Muscle layer of colon (tissue), 2 donors: ENCODE data around the gene FRMPD2.

Experiments used
- H3K27ac ChIP-seq: one replicate; pipeline ENCODE4 v1.7.0; 2013; ENCODE audit warnings: low read depth, mild to moderate bottlenecking, low read length, moderate library complexity
- H3K27me3 ChIP-seq, 2 donors: one replicate each; pipeline ENCODE4 v1.7.0; 2013; ENCODE audit warnings: low read length in 2 of 2, mild to moderate bottlenecking in 2 of 2; ENCODE audit not compliant: insufficient read depth in 2 of 2, control insufficient read depth in 1 of 2
- H3K36me3 ChIP-seq: one replicate; pipeline ENCODE4 v1.7.0; 2013; ENCODE audit warnings: mild to moderate bottlenecking, low read length; ENCODE audit not compliant: insufficient read depth
- H3K4me1 ChIP-seq: one replicate; pipeline ENCODE4 v1.7.0; 2013; ENCODE audit warnings: mild to moderate bottlenecking, low read length; ENCODE audit not compliant: insufficient read depth
- H3K4me3 ChIP-seq, 2 donors: one replicate each; pipeline ENCODE4 v1.7.0; 2013; ENCODE audit warnings: low read length in 2 of 2, low read depth in 1 of 2, mild to moderate bottlenecking in 1 of 2, moderate library complexity in 1 of 2
- H3K9ac ChIP-seq: one replicate; pipeline ENCODE4 v1.7.0; 2013; ENCODE audit warnings: low read length
- H3K9me3 ChIP-seq: one replicate; pipeline ENCODE4 v1.7.0; 2013; ENCODE audit warnings: mild to moderate bottlenecking, low read length
- donor health status: abdominal sarcoma.
- donor health status: Adenocarcinoma of cecum.

The FRMPD2 gene, protein sequence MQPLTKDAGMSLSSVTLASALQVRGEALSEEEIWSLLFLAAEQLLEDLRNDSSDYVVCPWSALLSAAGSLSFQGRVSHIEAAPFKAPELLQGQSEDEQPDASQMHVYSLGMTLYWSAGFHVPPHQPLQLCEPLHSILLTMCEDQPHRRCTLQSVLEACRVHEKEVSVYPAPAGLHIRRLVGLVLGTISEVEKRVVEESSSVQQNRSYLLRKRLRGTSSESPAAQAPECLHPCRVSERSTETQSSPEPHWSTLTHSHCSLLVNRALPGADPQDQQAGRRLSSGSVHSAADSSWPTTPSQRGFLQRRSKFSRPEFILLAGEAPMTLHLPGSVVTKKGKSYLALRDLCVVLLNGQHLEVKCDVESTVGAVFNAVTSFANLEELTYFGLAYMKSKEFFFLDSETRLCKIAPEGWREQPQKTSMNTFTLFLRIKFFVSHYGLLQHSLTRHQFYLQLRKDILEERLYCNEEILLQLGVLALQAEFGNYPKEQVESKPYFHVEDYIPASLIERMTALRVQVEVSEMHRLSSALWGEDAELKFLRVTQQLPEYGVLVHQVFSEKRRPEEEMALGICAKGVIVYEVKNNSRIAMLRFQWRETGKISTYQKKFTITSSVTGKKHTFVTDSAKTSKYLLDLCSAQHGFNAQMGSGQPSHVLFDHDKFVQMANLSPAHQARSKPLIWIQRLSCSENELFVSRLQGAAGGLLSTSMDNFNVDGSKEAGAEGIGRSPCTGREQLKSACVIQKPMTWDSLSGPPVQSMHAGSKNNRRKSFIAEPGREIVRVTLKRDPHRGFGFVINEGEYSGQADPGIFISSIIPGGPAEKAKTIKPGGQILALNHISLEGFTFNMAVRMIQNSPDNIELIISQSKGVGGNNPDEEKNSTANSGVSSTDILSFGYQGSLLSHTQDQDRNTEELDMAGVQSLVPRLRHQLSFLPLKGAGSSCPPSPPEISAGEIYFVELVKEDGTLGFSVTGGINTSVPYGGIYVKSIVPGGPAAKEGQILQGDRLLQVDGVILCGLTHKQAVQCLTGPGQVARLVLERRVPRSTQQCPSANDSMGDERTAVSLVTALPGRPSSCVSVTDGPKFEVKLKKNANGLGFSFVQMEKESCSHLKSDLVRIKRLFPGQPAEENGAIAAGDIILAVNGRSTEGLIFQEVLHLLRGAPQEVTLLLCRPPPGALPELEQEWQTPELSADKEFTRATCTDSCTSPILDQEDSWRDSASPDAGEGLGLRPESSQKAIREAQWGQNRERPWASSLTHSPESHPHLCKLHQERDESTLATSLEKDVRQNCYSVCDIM (N-terminal part only)

DNA sequence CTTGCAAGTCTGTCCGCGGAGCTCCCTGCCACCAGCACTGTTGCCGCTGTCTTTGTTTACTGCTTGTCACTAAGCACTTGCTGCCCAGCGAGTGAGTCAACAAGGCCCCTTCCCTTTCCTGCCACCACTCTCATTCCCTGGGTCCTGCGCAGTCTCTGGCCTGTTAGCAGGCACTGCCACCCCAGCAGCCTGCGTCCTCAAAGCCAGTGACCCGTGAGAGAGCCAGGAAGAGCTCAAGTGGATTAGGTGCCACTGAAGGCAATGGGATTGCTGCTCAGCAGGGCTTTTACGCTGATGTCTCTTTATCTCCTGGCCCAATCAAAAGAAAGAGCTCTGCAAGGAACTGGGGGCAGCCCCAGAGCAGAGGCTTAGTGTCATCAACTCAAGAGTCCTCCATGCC, at the start of gene FRMPD2:
Gene FRMPD2, minus strand, starts transcription at position 61 of the 400 bp plus-strand sequence. CDS start 129 bp downstream, outside the sequence.
- H3K27ac ChIP-seq: no peak within 1 kb of the TSS
- H3K9me3 ChIP-seq: no peaks in the 10 kb centered on the region
- H3K9ac ChIP-seq: no peak within 1 kb of the TSS
- no peaks in the 10 kb centered on the region for H3K4me1 ChIP-seq
- no peak within 1 kb of the TSS for H3K4me3 ChIP-seq
- no peaks in the 10 kb centered on the region for H3K36me3 ChIP-seq
- no peaks in the 10 kb centered on the region for H3K27me3 ChIP-seq

DNA sequence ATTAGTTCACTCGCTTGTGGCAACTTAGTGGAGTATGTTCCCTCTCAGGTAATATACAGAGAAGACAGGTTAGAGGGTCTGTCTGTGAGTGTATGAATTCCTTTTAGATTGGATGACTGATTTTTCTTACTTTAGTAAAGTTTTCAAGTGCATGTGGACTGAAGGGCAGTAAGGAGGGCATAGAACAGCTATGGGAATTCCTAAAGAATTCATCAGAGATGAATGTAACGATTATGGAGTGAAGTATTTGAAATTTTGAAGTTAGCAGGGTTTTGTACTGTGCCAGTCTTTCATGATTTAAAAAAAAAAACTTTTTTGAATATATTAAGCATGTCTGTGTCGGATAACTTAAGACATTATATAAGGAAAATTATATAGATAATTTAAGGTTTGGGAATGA, 47.5 kb upstream of the FRMPD2 start:
- Histone ChIP-seq H3K4me3 (no peak overlapping the region), H3K9ac (no peak overlapping the region), H3K9me3 (no peaks in the 10 kb centered on the region), H3K4me1 (no peaks in the 10 kb centered on the region), H3K36me3 (no peaks in the 10 kb centered on the region), H3K27me3 (no peaks in the 10 kb centered on the region), H3K27ac (no peak overlapping the region)

DNA sequence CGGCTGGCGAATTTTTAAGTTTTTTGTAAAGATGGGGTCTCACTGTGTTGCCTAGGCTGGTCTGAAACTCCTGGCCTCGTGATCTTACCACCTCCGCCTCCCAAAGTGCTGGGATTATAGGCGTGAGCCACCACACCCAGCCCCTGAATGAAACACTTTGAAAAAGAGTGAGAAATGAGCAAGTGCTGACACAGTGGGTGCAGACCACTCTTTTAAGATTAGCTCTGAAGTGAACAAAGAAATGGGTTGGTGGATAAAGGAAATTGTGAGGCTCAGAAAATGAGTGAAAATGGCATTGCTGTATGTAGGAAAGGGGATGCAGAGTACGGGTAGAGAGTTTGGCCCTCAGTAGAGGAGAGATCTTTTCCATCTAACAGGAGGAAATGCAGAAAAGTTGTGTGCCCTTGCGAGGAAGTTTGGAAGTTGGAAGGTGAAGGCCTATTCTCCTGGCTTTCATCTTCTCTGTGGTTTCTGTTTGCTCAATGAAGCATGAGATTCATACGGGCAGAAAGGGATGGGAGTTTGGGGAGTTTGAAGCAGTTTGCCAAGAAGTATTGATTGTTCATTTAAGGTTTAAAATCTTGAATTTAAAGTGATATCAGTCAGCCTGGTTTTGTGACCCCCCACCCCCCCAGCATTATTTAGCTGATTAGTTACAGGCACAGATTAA, 43.0 kb upstream of the FRMPD2 start:
- Histone ChIP-seq H3K27me3 (no peaks in the 10 kb centered on the region), H3K4me3 (no peak overlapping the region), H3K9me3 (no peaks in the 10 kb centered on the region), H3K9ac (no peak overlapping the region), H3K4me1 (peaks cover 6% of the 10 kb centered on the region), H3K36me3 (no peaks in the 10 kb centered on the region), H3K27ac (no peak overlapping the region)

DNA sequence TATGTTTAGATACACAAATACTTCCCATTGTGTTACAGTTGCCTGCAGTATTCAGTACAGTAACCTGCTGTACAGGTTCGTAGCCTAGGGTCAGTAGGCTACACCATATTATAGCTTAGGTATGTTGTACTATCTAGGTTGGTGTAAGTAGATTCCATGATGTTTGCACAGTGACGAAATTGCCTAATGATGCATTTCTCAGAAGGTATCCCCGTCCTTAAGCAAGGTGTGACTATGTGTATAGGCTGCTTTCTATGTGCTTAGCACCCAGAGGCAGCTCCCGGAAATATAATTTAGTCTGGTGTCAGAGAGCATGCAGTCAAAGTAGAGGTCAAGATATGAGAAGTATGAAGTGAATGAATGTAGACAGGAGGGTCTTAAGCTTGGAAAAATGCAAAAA, 41.7 kb upstream of the FRMPD2 start:
- H3K4me1 ChIP-seq: peaks cover 7% of the 10 kb centered on the region
- H3K27me3 ChIP-seq: no peaks in the 10 kb centered on the region
- no peaks in the 10 kb centered on the region for H3K36me3 ChIP-seq
- H3K9ac ChIP-seq: no peak overlapping the region
- no peaks in the 10 kb centered on the region for H3K9me3 ChIP-seq
- H3K4me3 ChIP-seq: no peak overlapping the region
- H3K27ac ChIP-seq: no peak overlapping the region

DNA sequence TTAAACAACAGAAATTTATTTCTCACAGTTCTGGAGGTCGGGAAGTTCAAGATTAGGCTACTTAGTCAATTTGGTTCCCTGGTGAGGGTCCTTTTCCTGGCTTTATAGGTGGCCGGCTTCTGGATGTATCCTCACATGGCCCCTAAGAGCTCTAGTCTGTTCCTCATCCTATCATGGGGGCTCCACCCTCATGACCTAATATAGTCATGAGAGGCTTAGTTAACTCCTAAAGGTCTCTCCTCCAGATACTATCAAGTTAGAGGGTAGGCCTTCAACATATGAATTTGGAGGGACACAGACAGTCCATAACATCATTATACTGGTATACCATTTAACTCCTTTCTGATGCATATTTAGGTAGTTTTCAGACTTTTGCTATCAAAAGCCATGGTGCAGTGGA, 39.6 kb upstream of the FRMPD2 start:
- H3K36me3 ChIP-seq: no peaks in the 10 kb centered on the region
- H3K27me3 ChIP-seq: no peaks in the 10 kb centered on the region
- H3K9me3 ChIP-seq: no peaks in the 10 kb centered on the region
- H3K9ac ChIP-seq: no peak overlapping the region
- peaks cover 26% of the 10 kb centered on the region for H3K4me1 ChIP-seq
- no peak overlapping the region for H3K27ac ChIP-seq
- no peak overlapping the region for H3K4me3 ChIP-seq

DNA sequence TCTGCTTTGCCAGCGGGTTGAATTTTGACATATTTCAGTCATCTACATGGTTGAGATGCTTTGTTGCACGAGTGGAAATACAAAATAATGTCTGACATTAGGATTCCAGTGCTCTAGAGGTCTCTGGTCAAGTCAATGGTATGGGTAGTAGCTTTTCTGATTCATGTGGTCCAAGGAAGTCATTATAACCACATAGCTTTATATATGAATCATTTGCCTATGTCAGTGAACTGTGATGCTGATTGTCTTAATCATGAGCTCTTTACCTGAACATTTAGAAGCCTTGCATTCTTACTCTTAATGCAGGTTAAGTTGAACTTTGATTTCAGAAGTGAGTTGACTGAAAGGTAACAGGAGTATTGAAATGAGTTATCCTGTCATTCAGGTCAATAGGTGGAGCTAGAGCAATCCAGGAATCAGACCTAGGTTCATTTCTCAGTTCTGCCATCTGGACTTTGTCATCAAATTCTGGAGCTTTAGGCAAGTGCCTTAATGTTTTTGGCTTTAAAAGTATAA, 35.3 kb upstream of the FRMPD2 start:
- Histone ChIP-seq H3K9ac (no peak overlapping the region), H3K9me3 (no peaks in the 10 kb centered on the region), H3K4me3 (no peak overlapping the region), H3K27ac (no peak overlapping the region), H3K27me3 (no peaks in the 10 kb centered on the region), H3K36me3 (no peaks in the 10 kb centered on the region), H3K4me1 (peaks cover 34% of the 10 kb centered on the region)

DNA sequence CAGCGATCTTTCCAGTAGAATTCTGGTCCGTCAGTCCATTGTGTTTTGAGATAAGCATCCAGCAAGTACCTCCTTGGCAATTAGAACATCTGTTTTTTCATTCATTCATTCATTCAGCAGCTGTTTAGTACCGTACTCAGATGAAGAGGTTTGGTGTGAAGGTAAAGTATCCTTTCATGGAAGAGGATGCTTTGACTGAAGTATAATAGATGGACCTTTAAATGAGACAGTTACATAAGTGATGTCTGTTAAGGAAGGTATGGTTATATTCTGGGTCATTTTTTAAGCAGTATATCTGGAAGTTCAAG, 33.2 kb upstream of the FRMPD2 start:
- Histone ChIP-seq H3K4me1 (peaks cover 28% of the 10 kb centered on the region), H3K36me3 (no peaks in the 10 kb centered on the region), H3K9ac (peak overlapping the region; percentile 78), H3K4me3 (peak overlapping the region; percentile 75 to 87), H3K27ac (peak overlapping the region; percentile 76), H3K9me3 (no peaks in the 10 kb centered on the region), H3K27me3 (no peaks in the 10 kb centered on the region)

DNA sequence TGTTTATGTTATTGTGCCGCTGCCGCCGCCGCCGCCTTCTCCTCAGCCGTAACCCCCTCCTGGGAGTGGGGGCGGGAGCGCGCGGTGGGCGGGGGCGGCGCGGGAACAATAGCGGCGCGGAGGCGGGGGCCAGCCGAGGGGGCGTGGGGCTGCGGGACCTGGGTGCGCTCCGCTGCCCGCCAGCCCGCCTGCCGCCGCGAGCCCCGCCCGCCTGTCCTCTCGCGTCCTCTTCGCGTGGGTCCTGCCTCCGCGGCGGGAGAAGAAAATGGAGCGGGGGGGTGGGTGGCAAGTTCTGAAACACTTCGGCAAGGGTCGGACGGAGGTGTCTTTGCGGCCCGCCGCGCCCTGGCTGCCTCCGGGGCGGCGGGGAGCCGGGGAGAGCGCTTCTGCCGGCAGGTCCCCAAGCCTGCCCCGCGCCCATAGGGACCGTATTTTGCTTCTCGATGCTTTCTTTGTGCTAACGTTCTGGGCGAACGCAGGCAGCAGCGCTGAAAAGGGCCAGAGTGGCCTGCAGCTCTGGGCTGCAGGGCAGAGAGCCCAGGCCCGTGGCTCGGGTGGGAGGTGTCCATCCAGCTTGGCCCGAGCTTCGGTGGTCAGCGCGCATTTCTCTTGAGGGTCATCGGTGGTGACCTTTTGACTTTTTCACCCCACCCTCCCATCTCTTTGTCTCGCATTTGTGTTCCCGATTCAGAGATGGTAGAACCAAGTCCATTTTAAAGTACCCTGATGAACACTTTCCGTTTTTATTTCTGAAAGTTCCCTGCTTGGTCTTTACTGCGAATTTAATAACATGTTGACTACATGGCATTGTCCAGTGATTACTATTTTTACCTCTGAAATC, 32.6 kb upstream of the FRMPD2 start:
- Histone ChIP-seq H3K9me3 (no peaks in the 10 kb centered on the region), H3K36me3 (no peaks in the 10 kb centered on the region), H3K9ac (peak overlapping the region; percentile 78), H3K4me1 (peaks cover 28% of the 10 kb centered on the region), H3K27ac (peak overlapping the region; percentile 76), H3K27me3 (no peaks in the 10 kb centered on the region), H3K4me3 (peak overlapping the region; percentile 75 to 87)

DNA sequence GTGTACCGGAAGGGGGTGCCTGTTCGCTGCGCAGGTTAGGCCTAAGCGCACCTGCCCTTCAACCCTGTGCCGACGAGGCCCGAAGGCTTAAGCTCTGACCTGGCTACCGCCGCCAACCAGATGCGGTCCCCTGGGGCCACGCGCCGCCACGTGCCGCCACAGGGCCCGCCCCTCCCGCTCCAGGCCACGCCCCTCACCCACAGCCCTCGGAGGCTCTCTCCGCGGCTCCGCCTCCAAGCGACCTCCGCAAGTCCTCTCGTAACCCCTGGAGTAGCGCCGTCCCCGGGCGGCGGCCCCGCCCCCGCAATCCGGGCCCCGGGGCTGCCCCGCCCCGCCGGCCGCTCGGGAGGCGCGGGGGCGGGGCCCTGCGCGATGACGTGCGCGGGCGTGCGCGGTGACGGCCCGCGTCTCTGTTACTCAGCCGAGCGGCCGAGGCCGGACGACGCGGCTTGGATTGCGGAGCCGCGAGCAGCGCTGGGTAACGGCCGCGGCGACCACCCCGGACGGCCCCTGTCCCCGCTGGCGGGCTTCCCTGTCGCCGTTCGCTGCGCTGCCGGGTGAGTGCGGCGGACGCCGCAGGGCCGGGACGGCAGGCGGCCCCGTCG, 31.9 kb upstream of the FRMPD2 start, which contains the start of gene MAPK8:
Gene MAPK8, plus strand, starts transcription at position 413 of the 605 bp plus-strand sequence. CDS start 94,984 bp downstream, outside the sequence.
- peak within 1 kb of the TSS; percentile 76 for H3K27ac ChIP-seq
- H3K4me3 ChIP-seq: peak within 1 kb of the TSS; percentile 75 to 87
- no peaks in the 10 kb centered on the region for H3K27me3 ChIP-seq
- H3K36me3 ChIP-seq: no peaks in the 10 kb centered on the region
- peaks cover 28% of the 10 kb centered on the region for H3K4me1 ChIP-seq
- no peaks in the 10 kb centered on the region for H3K9me3 ChIP-seq
- H3K9ac ChIP-seq: peak within 1 kb of the TSS; percentile 78

DNA sequence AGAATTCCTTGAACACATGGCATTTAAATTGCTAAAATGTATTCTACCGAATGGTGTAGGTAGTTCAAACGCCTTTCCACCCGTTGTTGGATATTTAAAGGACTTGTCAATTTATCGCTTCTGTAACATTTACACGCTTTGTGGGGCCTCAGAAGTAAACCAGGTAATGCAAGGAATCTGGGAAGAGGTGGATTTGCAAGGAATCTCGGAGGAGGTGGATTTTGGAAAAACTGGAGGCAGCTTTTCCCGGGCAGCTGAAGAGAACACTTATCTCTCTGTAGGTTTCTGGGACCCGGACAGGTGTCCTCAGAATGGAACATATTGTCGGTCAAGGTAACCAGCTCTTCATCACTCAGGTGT, 31.4 kb upstream of the FRMPD2 start:
- Histone ChIP-seq H3K27ac (peak overlapping the region; percentile 21), H3K9ac (no peak overlapping the region), H3K9me3 (no peaks in the 10 kb centered on the region), H3K4me1 (peaks cover 23% of the 10 kb centered on the region), H3K4me3 (peak overlapping the region in 1 of 2 donors; percentile 56), H3K36me3 (no peaks in the 10 kb centered on the region), H3K27me3 (no peaks in the 10 kb centered on the region)
